Measurements from ENCODE around the gene CCDC149. TPM values are rescaled to one million over a fixed set of nuclear protein-coding genes. Genes with fewer than 3 reads are reported as not detected.

The CCDC149 gene
- polyA plus RNA-seq, 1 experiment: 13.9 TPM

DNA sequence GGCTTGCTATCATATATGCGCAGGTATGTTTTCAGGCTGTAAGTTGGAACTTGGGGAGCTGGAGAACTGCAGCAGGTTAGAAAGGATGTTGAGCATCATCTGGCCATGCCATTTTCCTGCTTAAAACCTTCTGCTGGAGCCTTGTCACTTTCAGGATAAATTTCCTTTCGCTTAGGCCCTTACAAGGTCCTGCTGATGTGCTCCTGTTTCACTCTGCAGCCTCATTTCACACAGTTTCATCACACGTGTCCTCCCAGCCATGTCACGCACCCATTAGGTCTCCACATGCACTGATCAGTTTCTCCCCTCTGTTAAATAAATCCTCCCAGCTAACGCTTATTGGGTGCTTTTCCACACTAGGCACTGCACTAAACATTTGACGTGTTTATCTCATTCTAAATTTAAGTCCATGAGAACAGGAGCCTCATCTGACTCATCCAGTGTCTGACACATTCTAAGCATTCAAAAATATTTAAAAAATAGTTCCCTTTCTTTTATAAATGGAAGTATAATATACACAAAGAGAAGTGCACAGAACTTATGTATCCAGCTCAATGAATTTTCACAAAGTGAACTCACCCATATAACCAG, 102.9 kb downstream of the CCDC149 start:
- H3K9me3 ChIP-seq (ENCODE audit: control insufficient read depth, insufficient read depth, low read length): no peaks in the 10 kb centered on the region; the same call in 1 of the 2 replicates
- ChIA-PET CTCF (interaction anchor here (1.5 kb wide), 1 partner anchor 17 kb away, joined by 4 read pairs; no protein-coding TSS in a partner anchor), POLR2A (no interaction called here)
- no peak for TF ChIP-seq CTCF (IDR thresholded peaks at IDR 0.05; ENCODE audit: low read depth, low read length)
- no peaks in the 10 kb centered on the region for H3K27me3 ChIP-seq (ENCODE audit: control insufficient read depth, insufficient read depth, low read length)
- H3K27ac ChIP-seq (ENCODE audit: low read depth, low read length): peak overlapping the region; percentile 40
- H3K4me3 ChIP-seq (ENCODE audit: low read depth, low read length): no peak overlapping the region
- DNase-seq (ENCODE audit: low read depth, low spot score): peak; percentile 24

DNA sequence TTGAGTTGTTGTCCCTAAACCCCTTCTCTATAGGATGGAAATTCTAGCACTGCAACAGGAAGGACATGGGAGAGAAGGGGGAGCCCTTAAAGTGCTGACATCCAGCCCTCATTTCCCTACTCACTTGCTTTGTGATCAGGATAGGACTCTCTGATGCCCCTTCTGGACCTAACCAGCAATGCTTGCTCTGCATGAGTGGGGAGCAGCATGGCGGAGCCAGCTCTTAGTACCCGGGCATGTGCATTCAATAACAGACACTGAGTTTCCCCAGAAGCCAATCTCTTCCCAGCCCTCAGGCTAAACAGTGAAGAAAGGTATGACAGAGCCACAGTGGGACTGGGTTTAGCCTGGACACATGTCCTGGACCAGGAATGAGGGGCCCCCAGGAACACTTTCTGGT, 103.5 kb downstream of the CCDC149 start:
- CTCF ChIA-PET: interaction anchor here (1.5 kb wide), 1 partner anchor 16 kb away, joined by 4 read pairs; no protein-coding TSS in a partner anchor
- peak; percentile 20; the same call in 1 of the 2 replicates for TF ChIP-seq CTCF (IDR thresholded peaks at IDR 0.05; ENCODE audit: low read depth, low read length)
- DNase-seq (ENCODE audit: low read depth, low spot score): no peak
- POLR2A ChIA-PET: no interaction called here
- Histone ChIP-seq H3K4me3 (ENCODE audit: low read depth, low read length) (no peak overlapping the region), H3K27ac (ENCODE audit: low read depth, low read length) (peak overlapping the region; percentile 40), H3K27me3 (ENCODE audit: control insufficient read depth, insufficient read depth, low read length) (no peaks in the 10 kb centered on the region), H3K9me3 (ENCODE audit: control insufficient read depth, insufficient read depth, low read length) (no peaks in the 10 kb centered on the region; the same call in 1 of the 2 replicates)

GRCh38 chr4:24808955-24809354, 103.9 kb downstream of the CCDC149 start:
- Histone ChIP-seq H3K9me3 (ENCODE audit: control insufficient read depth, insufficient read depth, low read length) (no peaks in the 10 kb centered on the region; the same call in 1 of the 2 replicates), H3K27ac (ENCODE audit: low read depth, low read length) (no peak overlapping the region), H3K4me3 (ENCODE audit: low read depth, low read length) (no peak overlapping the region), H3K27me3 (ENCODE audit: control insufficient read depth, insufficient read depth, low read length) (no peaks in the 10 kb centered on the region)
- no peak for TF ChIP-seq CTCF (IDR thresholded peaks at IDR 0.05; ENCODE audit: low read depth, low read length)
- CTCF ChIA-PET: interaction anchor here (1.5 kb wide), 1 partner anchor 16 kb away, joined by 4 read pairs; no protein-coding TSS in a partner anchor
- POLR2A ChIA-PET: no interaction called here
- no peak for DNase-seq (ENCODE audit: low read depth, low spot score)

- POLR2A ChIA-PET: no interaction called here
- no peaks in the 10 kb centered on the region for H3K27me3 ChIP-seq (ENCODE audit: control insufficient read depth, insufficient read depth, low read length)
Observed at GRCh38 chr4:24808261-24808660, 104.6 kb downstream of the CCDC149 start.

More at GRCh38 chr4:24808261-24808660, 104.6 kb downstream of the CCDC149 start:
- no peaks in the 10 kb centered on the region; the same call in 1 of the 2 replicates for H3K9me3 ChIP-seq (ENCODE audit: control insufficient read depth, insufficient read depth, low read length)
- no peak overlapping the region for H3K4me3 ChIP-seq (ENCODE audit: low read depth, low read length)
- H3K27ac ChIP-seq (ENCODE audit: low read depth, low read length): no peak overlapping the region
- CTCF ChIA-PET: interaction anchor here (1.5 kb wide), 1 partner anchor 15 kb away, joined by 4 read pairs; no protein-coding TSS in a partner anchor
- no peak for DNase-seq (ENCODE audit: low read depth, low spot score)
- no peak for TF ChIP-seq CTCF (IDR thresholded peaks at IDR 0.05; ENCODE audit: low read depth, low read length)
